Mucosa of stomach (tissue), 1 donor: Measurements from ENCODE around the gene PPFIBP1.
"Not testable (repeated sequence)": the region's sequence is repeated elsewhere in the genome, so short reads cannot be mapped to it uniquely, and the experiment has no call there.

ENCODE experiments used
- H3K27me3 ChIP-seq: one replicate; pipeline ENCODE4 v1.7.0; 2013; ENCODE audit warnings: mild to moderate bottlenecking, low read length; ENCODE audit not compliant: control insufficient read depth, insufficient read depth
- H3K36me3 ChIP-seq: one replicate; pipeline ENCODE4 v1.7.0; 2013; ENCODE audit warnings: low read length; ENCODE audit not compliant: control insufficient read depth, insufficient read depth
- H3K4me1 ChIP-seq: one replicate; pipeline ENCODE4 v1.7.0; 2013; ENCODE audit warnings: mild to moderate bottlenecking, low read length; ENCODE audit not compliant: control insufficient read depth, insufficient read depth
- H3K4me3 ChIP-seq: one replicate; pipeline ENCODE4 v1.7.0; 2013; ENCODE audit warnings: low read length
- H3K9ac ChIP-seq: one replicate; pipeline ENCODE4 v1.7.0; 2013; ENCODE audit warnings: mild to moderate bottlenecking, low read length, moderate library complexity
- H3K9me3 ChIP-seq: one replicate; pipeline ENCODE4 v1.7.0; 2013; ENCODE audit warnings: mild to moderate bottlenecking, low read length, moderate library complexity; ENCODE audit not compliant: control insufficient read depth
- donor health status: Pancreatic carcinoma.

Gene PPFIBP1

DNA sequence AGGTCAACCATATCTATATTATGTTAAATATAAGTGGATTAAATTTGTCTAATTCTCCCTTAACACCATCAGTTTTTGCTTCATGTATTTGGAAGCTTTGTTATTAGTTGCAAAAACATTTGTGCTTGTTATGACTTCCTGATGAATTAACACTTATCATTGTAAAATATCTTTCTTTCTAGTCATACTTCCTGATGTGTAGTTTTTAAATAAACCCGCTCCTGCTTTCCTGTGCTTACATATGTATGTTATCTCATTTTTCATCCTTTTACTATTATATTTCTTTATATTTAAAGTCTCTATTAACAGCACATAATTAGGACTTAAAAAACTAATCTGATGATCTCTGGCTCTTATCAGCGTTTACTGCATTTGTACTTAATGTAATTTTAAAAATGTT lies 106.2 kb downstream of the PPFIBP1 start:
- not testable (repeated sequence) for H3K9ac ChIP-seq, H3K36me3 ChIP-seq, H3K4me3 ChIP-seq, H3K9me3 ChIP-seq, H3K27me3 ChIP-seq
- H3K4me1 ChIP-seq = peaks cover 23% of the 10 kb centered on the region

GRCh38 chr12:27631365-27631764 lies 107.4 kb downstream of the PPFIBP1 start:
- Histone ChIP-seq H3K9me3 (no peaks in the 10 kb centered on the region), H3K27me3 (no peaks in the 10 kb centered on the region), H3K4me3 (no peak overlapping the region), H3K36me3 (no peaks in the 10 kb centered on the region), H3K9ac (no peak overlapping the region), H3K4me1 (peaks cover 22% of the 10 kb centered on the region)

GRCh38 chr12:27631813-27632491 lies 107.9 kb downstream of the PPFIBP1 start:
- Histone ChIP-seq H3K4me3 (no peak overlapping the region), H3K9me3 (no peaks in the 10 kb centered on the region), H3K9ac (no peak overlapping the region), H3K36me3 (no peaks in the 10 kb centered on the region), H3K27me3 (no peaks in the 10 kb centered on the region), H3K4me1 (peaks cover 17% of the 10 kb centered on the region)

DNA sequence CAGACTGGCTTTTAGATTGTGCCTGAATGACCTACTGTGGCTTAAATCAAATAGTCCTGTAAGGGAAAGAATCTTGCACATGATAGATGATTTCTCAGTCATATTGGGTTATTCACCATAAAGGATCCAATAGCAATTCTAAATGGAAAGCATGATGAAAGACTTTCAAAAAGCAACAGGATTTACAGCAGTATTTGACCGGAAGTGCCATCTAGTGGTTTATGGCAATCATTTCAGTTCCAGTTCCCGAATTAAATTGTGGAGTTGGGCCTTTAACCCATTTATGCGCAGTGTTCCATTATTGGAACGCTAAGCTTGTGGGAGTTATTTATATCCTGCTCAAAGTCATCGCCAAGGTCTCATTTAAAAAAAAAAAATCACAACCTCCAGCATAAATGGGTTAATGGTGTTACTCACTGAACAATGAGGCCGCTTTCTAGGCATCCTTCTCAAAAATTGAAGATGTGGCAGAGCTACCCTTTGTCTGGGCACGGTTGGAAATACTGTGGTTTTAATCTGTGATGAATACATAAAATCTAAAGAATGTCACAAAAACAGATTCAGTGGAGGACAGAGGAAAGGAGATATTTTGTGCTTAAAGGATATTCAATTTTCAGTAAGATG lies 111.5 kb downstream of the PPFIBP1 start:
- Histone ChIP-seq H3K9me3 (no peaks in the 10 kb centered on the region), H3K9ac (no peak overlapping the region), H3K4me1 (peaks cover 9% of the 10 kb centered on the region), H3K27me3 (no peaks in the 10 kb centered on the region), H3K36me3 (no peaks in the 10 kb centered on the region), H3K4me3 (no peak overlapping the region)

DNA sequence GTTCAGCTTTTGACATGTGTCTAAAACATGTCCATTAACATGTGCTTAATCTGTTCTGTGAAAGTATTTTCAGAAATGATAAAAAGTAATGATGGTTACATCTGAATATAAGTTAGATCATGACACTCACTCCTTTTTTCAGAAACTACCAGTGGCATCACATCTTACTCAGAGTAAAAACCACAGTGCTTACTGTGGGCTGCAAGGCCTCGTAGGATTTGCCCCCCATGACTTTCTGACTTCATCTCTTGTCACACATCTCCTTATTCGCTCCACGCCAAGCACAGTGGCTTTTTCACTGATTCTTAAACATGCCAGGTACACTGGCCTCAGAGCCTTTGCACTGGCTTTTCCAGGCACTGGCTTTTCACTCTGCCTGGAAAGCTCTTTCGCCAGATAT lies 112.6 kb downstream of the PPFIBP1 start:
- not testable (repeated sequence) for H3K36me3 ChIP-seq, H3K4me3 ChIP-seq, H3K9me3 ChIP-seq, H3K9ac ChIP-seq, H3K27me3 ChIP-seq
- H3K4me1 ChIP-seq = peaks cover 14% of the 10 kb centered on the region

DNA sequence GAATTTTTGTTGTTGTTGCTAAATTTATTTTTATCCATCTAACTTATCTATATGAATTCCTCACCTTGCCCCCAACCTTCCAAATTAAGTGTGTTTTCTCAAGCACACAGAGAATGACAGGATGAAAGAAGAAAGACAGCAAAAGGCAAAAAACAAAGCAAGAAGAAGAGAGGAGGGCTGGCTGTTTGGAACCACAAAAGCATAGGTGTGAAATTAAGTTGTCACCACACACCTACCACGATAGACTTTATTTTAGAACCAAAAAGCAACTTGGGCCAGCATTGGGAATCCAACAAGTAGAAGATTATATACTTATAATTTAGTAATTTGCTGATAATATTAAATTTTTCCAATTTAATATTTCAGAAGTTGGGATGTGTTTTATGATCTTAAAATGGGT lies 113.5 kb downstream of the PPFIBP1 start:
- Histone ChIP-seq H3K4me3 (no peak overlapping the region), H3K36me3 (no peaks in the 10 kb centered on the region), H3K27me3 (no peaks in the 10 kb centered on the region), H3K4me1 (peaks cover 10% of the 10 kb centered on the region), H3K9me3 (no peaks in the 10 kb centered on the region), H3K9ac (no peak overlapping the region)

DNA sequence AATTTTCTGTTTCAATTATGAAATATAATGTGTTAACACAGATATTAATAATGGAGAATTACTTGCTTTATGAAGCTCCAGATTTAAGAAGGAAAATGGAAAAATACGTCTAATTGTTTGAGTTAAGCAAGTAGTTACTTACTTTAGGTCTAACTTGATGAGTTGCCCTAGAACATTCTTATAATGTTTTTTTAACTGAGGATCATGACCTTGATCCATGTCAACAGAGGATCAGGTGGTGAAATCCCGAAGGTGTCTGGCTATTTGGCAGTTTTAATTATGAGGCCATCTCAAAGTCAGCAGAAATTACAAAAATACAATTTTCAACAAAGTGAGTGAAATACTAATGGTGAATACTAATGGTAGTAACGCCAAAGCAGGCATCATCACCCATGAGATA lies 115.3 kb downstream of the PPFIBP1 start:
- H3K27me3 ChIP-seq = no peaks in the 10 kb centered on the region
- H3K9ac ChIP-seq = no peak overlapping the region
- no peaks in the 10 kb centered on the region for H3K9me3 ChIP-seq
- no peaks in the 10 kb centered on the region for H3K36me3 ChIP-seq
- peaks cover 9% of the 10 kb centered on the region for H3K4me1 ChIP-seq
- H3K4me3 ChIP-seq = no peak overlapping the region

DNA sequence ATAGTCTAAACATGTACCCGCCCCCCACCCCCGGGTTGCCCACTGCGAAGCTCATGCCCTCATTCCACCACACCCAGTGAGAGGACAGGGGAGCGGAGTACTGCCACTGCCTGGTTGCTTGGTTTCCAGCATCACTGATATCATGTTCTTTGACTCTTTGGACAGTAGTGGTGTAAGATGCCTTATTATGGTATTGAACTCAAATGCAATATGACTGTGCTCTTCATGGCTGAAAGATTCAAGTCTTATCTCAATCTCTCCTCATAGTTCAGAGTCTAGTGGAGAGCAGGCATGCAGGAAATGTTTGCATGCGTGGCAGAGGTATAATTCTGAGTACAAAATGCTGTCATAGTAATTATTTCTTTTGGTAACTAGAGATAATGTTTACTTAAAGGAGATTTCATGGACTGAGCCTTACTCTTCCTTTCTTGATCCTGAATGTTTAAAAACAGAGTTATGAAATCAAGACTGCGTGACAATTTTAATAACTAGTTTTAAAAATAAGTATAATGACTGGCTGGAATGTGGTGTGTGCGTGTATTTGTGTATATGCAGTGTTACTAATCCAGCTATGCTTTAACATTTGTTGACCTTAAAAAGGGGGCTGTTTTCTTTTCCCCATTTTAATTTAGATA lies 116.7 kb downstream of the PPFIBP1 start:
- H3K4me3 ChIP-seq, H3K27me3 ChIP-seq, H3K9ac ChIP-seq, H3K36me3 ChIP-seq, H3K9me3 ChIP-seq: not testable (repeated sequence)
- peaks cover 22% of the 10 kb centered on the region for H3K4me1 ChIP-seq

DNA sequence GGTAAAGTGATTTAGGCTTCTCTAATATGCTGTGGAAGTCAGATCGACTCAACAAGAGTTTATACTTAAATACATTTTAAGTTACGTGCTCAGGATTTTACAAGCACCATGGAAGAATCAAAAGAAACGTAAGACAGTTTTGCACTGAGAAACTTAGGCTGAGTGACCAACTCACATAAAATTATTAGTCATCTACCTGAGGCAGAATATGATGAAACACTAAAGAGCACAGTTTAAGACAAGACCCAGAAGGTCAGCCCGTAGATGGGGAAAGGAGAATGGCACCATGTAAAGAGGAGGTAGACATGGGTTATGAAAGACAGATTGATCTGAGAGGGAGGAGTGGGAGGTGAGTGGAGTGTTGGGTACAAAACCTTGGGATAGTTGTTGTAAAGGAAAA lies 118.4 kb downstream of the PPFIBP1 start:
- not testable (repeated sequence) for H3K4me3 ChIP-seq, H3K27me3 ChIP-seq, H3K9me3 ChIP-seq, H3K36me3 ChIP-seq, H3K9ac ChIP-seq
- H3K4me1 ChIP-seq = peaks cover 28% of the 10 kb centered on the region

DNA sequence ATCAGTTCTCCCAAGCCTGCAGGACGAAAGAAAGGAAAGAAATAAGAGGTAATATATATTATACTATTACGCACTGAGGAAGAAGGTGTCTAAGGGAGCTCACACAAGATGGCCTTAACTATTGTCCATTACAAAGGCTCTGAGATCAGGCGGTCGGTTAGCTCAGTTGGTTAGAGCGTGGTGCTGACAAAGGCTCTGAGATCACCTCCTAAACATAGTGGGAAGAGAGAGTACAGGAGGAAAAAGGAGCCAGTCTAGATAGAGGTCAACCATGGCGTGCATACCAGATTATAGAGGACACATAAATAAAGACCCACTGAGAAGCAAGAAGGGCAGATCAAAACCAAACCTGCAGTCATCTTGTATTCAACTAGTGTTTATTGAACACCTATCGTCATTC lies 118.9 kb downstream of the PPFIBP1 start:
- H3K9ac ChIP-seq, H3K27me3 ChIP-seq: not testable (repeated sequence)

DNA sequence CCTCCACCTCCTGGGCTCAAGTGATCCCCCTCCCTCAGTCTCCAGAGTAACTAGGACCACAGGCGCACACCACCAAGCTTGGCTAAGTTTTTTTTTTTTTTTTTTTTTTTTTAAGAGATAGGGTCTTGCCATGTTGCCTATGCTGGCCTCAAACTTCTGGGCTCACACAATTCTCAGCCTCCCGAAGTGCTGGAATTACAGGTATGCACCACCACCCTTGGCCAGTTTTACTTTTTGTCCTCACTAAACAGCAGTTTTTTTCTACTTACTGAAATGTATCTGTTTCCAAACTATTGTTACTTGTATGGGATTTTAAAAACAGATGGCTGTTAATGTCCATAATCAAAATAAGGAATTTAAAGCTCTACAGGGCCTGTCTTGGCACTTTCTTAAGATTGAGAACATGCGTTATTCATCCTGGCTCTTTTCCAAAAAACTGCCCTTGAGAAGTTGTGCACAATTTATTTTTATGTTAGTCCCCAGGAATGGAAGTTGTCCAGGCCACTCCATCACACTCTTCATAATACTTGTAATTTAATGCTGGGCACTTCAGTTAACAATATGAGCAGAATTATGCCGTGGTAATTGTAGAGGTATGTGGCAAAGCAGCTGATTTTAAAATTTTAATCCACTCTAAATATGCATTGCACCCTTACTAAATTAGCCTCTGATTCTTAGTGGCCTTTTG lies 120.3 kb downstream of the PPFIBP1 start:
- no peaks in the 10 kb centered on the region for H3K36me3 ChIP-seq
- peaks cover 28% of the 10 kb centered on the region for H3K4me1 ChIP-seq
- H3K9me3 ChIP-seq = no peaks in the 10 kb centered on the region
- H3K4me3 ChIP-seq = no peak overlapping the region
- no peak overlapping the region for H3K9ac ChIP-seq
- H3K27me3 ChIP-seq = no peaks in the 10 kb centered on the region

More for the DNA sequence above, 118.9 kb downstream of the PPFIBP1 start:
- not testable (repeated sequence) for H3K4me3 ChIP-seq, H3K9me3 ChIP-seq, H3K36me3 ChIP-seq
- H3K4me1 ChIP-seq = peaks cover 28% of the 10 kb centered on the region

GRCh38 chr12:27645671-27646070 lies 121.7 kb downstream of the PPFIBP1 start:
- Histone ChIP-seq H3K36me3 (no peaks in the 10 kb centered on the region), H3K9me3 (no peaks in the 10 kb centered on the region), H3K9ac (no peak overlapping the region), H3K4me3 (no peak overlapping the region), H3K4me1 (peaks cover 25% of the 10 kb centered on the region), H3K27me3 (no peaks in the 10 kb centered on the region)
